HG03039 (cell line): ENCODE data around the gene TCF12.

Experiments used
- ATAC-seq: cut with Tn5 transposase; IDR thresholded peaks from one replicate; pipeline ENCODE4 v1.9.1; 2021; ENCODE audit warnings: mild to moderate bottlenecking, moderate library complexity; ENCODE audit not compliant: unreplicated experiment

TCF12 gene

DNA sequence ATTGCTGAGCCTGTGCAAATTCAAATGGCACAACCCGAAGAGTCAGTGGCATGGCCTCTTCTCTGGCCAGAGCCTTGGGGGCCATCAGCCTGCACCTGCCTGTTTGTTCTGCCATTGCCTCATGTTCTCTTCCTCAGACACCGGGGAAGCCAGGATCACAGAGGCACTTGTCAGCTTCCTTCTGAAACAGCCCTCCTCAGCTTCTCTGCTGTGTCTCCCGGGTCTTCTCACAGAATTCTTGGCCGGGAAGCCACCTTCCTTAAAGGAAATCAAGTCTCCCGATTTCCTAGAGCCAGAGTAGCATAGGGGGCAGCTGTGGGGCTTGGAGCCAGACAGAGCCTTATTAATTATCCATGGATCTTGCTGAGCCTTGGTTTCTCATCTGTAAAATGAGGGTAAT, 410.5 kb downstream of the TCF12 start:
- ATAC-seq = no peak

- no peak for ATAC-seq
Observed at GRCh38 chr15:57329582-57330367, 411.3 kb downstream of the TCF12 start.

- ATAC-seq = no peak
Observed at GRCh38 chr15:57330619-57331340, 412.3 kb downstream of the TCF12 start.

DNA sequence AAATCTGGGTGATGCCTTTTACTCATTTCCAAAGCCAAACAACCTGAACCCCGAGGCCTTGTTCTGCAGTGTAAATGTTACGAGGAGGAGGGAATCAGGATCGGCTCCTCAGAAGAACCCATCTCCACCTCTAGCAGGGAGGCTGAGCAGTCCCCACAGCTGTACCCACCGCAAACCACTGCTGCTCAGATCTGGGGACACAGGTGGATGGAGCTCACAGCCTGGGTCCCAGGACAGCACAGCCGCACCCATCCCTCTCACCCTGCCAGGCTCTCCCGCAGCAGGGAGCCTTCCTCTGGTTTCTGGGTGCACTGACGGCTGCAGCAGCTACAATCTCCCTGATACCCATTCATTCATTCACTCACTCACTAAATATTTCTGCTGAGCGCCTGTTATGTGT, 413.9 kb downstream of the TCF12 start:
- no peak for ATAC-seq

GRCh38 chr15:57333487-57333886, 415.0 kb downstream of the TCF12 start:
- ATAC-seq = no peak

DNA sequence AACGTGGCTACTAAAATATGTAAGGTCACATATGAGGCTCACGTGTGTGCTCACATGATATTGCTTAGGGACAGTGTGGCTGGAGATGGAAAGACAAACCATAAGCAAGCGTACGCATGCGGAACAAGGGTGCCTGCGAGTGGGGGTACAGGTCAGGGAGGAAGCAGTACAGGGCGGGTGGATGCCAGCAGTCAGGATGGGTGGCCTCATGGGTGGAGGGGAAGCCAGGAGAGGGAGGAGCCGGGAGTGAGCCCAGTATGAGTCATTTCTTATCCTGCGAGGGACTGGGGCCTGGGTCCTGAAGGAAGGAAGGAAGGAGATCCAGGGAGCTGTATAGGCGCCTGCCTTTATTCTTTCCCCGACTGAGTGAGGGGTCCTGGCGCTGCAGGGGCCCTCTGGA, 415.8 kb downstream of the TCF12 start:
- no peak for ATAC-seq

DNA sequence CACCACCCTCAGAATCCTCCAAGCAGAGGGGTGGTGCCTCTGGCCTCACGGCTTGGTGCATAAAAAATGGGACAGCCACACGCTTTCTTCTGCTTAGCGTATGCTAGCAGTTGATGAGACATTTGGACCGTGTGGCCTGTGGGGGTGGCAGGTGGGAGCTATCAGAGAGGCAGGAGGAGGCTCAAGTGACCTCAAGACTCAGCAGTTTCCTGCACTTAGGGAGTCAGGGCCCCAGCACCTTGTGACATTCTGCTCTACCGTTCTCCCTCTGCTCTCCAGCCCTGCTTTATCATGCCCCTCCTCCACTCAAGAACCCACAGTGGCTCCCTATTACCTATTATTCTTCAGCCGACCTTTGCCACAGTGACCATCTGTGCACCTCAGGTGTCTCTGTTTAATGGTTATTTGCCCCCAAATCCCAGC, 416.9 kb downstream of the TCF12 start:
- ATAC-seq = no peak

- ATAC-seq = no peak
Observed at GRCh38 chr15:57335719-57336118, 417.3 kb downstream of the TCF12 start.

DNA sequence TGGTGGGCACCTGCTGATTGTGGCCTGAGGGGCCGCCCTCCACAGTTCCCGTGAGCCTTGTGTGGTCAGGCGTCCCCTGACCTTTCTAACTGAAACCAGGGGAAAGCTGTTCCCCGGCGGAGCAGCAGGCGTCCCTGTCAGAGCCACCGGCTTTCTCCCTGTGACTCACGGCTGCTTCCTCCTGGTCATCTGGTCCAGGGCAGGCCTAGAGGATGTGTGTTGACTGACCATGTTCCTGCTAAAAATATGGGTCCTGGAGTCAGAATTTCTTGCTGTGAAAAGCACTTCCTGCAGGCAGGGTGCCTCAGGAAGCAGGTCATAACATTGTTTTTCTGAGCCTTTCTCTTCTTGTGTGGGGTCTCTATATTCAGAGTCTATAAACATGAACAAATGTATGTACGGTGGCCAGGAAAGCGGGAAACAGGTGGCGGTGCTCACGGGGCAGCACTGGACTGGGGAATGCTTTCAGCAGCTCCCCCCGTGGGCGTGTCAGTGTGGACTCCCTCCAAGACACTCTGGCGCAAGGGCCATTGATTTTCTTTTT, 419.5 kb downstream of the TCF12 start:
- ATAC-seq = no peak

DNA sequence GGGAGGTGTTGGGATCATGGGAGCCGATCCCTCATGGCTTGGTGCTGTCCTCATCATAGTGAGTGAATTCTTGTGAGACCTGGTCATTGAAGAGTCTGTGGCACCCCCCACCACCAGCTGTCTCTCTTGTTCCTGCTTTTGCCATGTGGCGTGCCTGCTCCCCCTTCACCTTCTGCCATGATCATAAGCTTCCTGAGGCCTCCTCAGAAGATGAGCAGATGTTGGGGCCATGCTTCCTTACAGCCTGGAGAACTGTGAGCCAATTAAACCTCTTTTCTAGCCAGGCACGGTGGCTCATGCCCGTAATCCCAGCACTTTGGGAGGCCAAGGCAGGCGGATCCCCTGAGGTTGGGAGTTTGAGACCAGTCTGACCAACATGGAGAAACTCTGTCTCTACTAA, 420.9 kb downstream of the TCF12 start:
- no peak for ATAC-seq
